SH-SY5Y (cell line): Measurements from ENCODE around the gene DIPK1C.

Source experiments
- GATA2 ChIP-seq: IDR thresholded peaks from 2 replicates; pipeline ENCODE4 v1.6.1; 2011; ENCODE audit warnings: mild to moderate bottlenecking, low read depth, low read length
- GATA3 ChIP-seq: IDR thresholded peaks from 2 replicates; pipeline ENCODE4 v1.6.1; 2011; ENCODE audit warnings: low read depth, mild to moderate bottlenecking, low read length, moderate library complexity

DNA sequence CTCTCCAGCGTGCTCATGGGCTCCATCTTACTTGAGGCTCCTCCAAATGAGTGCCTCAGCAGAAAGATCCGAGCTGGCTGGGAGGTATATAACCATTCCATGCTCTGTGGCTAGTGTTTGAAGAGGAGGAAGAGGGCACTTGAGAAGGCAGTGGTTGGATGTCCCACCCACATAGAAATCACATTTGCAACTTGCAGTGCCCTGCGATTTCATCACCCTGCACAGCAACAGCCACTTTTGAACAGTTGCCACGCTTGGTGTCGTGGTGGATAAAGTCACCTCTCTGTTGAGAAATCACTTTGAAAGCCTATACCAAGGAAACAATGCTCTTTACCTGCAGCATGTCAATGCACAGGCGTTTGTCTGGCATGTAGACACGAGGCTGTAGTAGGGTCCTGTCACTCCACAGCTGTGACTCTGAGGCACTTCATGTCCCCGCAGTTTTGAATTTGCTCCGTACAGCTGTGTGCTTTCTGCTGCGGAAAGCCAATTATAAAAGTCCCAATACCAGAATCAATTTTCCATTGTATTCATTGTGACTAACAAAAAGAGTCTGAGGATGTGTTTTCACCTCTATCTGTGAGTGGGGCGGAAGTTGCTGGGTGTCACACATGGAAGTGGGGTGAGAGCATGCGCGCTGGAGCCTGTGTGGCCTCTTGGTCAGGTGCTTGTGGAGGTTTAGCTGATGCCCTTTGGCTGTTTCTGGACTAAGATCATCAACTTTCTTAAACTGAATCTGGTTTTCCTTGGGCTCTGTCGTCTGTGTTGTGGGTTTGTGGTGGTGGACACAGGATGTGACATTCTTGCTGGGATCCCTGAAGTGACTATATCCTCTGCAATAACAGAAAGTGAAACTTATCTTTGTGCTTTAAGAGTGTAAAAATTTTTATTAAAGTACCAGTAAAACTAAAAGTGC lies 41.9 kb upstream of the DIPK1C start:
- TF ChIP-seq GATA2, result no peak
- no peak for TF ChIP-seq GATA3
